ENCODE data around the gene MEGF9. TPM values are rescaled to one million over a fixed set of nuclear protein-coding genes. Genes with fewer than 3 reads are reported as not detected.

Gene MEGF9
- total RNA-seq, 3 donors from 2014 or later, result 22.0 to 30.3 (median 27.2) TPM

DNA sequence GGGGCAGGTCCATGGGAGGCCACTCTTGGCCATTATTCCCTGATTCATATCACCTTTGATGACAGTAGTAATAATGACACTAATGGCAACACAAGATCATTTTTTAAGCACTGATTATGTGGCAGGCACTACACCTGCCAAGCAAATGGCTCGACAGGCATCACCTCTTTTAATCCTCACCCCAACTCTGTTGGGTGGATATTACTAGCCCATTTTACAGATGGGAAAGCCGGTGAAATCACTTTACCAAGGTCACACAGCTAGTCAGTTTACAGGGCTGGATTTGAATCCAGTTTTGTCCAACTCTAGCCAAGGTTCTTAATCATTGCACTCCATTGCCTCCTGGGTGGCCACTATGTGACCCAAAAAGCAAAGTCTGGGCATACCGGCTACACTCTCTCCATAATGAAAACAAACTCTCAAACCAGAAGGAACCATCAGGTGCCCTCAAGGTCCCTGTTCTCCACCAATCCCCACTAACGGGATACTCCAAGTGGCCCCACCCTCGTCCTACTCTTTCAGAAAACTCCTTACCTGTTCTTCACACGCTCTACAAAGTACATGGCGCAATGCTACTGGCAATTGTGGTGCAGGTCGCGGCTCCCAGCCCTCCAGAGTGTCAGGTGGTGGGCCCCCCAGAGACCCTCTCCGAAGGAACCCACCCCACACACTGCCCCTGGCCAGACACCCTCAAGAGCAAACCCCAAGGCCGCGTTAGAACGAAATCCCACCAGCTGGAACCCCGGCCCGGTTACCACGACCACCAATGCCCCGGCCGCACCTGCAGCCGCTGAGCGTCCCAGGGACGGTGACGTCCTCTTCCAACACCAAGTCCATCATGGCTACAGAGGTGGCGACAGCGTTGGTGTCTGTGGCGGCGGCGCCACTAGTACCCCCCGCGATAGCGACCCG lies 134.9 kb downstream of the MEGF9 start:
- intact Hi-C loops (cut with DNase I; ENCODE audit: low total_unique reads), result no loop called here
- TF ChIP-seq, protein P1, sequence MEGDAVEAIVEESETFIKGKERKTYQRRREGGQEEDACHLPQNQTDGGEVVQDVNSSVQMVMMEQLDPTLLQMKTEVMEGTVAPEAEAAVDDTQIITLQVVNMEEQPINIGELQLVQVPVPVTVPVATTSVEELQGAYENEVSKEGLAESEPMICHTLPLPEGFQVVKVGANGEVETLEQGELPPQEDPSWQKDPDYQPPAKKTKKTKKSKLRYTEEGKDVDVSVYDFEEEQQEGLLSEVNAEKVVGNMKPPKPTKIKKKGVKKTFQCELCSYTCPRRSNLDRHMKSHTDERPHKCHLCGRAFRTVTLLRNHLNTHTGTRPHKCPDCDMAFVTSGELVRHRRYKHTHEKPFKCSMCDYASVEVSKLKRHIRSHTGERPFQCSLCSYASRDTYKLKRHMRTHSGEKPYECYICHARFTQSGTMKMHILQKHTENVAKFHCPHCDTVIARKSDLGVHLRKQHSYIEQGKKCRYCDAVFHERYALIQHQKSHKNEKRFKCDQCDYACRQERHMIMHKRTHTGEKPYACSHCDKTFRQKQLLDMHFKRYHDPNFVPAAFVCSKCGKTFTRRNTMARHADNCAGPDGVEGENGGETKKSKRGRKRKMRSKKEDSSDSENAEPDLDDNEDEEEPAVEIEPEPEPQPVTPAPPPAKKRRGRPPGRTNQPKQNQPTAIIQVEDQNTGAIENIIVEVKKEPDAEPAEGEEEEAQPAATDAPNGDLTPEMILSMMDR (IDR thresholded peaks at IDR 0.05), result no peak
- TF ChIP-seq POLR2AphosphoS5 (IDR thresholded peaks at IDR 0.05) (no peak), POLR2A (IDR thresholded peaks at IDR 0.05) (peak; percentile 16)
- peak overlapping the region; percentile 76 to 98 (median 88) for H3K4me3 ChIP-seq
- H3K27ac ChIP-seq, result peak overlapping the region; percentile 81 to 90
- H3K36me3 ChIP-seq, result no peaks in the 10 kb centered on the region
- no peak for DNase-seq (ENCODE audit: low spot score in 2 of 2)
- H3K9me3 ChIP-seq, result no peaks in the 10 kb centered on the region
- H3K4me1 ChIP-seq, result peaks cover 0 to 8% of the 10 kb centered on the region in 2 donors
- H3K27me3 ChIP-seq, result no peaks in the 10 kb centered on the region

GRCh38 chr9:120574473-120574872 lies 139.8 kb downstream of the MEGF9 start:
- no peak for TF ChIP-seq POLR2AphosphoS5 (IDR thresholded peaks at IDR 0.05)
- TF ChIP-seq POLR2A (IDR thresholded peaks at IDR 0.05), result no peak
- TF ChIP-seq, protein P1 (IDR thresholded peaks at IDR 0.05), result no peak
- H3K9me3 ChIP-seq, result no peaks in the 10 kb centered on the region
- intact Hi-C loops (cut with DNase I; ENCODE audit: low total_unique reads), result no loop called here
- no peaks in the 10 kb centered on the region for H3K27me3 ChIP-seq
- no peaks in the 10 kb centered on the region for H3K36me3 ChIP-seq
- peak overlapping the region in 1 of 2 donors; percentile 2 for H3K27ac ChIP-seq
- no peak overlapping the region for H3K4me3 ChIP-seq
- peaks cover 0 to 15% of the 10 kb centered on the region in 2 donors for H3K4me1 ChIP-seq
- DNase-seq (ENCODE audit: low spot score in 2 of 2), result no peak

DNA sequence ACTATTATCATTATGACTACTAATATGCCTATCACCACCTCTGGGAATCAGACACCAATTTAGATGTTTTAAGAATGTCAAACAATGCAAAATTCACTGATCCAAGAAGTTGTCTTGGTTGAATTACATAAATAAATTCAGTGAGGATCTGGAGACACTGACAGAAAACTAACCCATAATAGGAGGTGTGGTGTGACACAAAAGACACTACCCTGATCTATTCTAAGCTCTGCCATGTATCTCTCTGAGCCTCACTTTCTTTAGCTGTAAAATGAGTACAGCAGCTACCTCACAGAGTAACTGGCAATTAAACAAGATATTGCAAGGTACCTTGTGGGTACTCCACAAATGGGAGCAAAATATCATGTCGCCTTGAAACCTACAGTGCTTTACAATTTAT lies 141.8 kb downstream of the MEGF9 start:
- intact Hi-C loops (cut with DNase I; ENCODE audit: low total_unique reads), result no loop called here
- TF ChIP-seq, protein P1 (IDR thresholded peaks at IDR 0.05), result no peak
- no peak for TF ChIP-seq POLR2AphosphoS5 (IDR thresholded peaks at IDR 0.05)
- TF ChIP-seq POLR2A (IDR thresholded peaks at IDR 0.05), result no peak
- Histone ChIP-seq H3K27ac (peak overlapping the region; percentile 73 to 74), H3K27me3 (no peaks in the 10 kb centered on the region), H3K36me3 (no peaks in the 10 kb centered on the region), H3K9me3 (no peaks in the 10 kb centered on the region), H3K4me1 (peaks cover 0 to 6% of the 10 kb centered on the region in 2 donors), H3K4me3 (no peak overlapping the region)
- DNase-seq (ENCODE audit: low spot score in 2 of 2), result no peak

GRCh38 chr9:120571443-120572257 lies 142.6 kb downstream of the MEGF9 start:
- TF ChIP-seq POLR2AphosphoS5 (IDR thresholded peaks at IDR 0.05) (peak in 2 of 3 donors; percentile 59 to 63), POLR2A (IDR thresholded peaks at IDR 0.05) (no peak)
- H3K9me3 ChIP-seq, result no peaks in the 10 kb centered on the region
- DNase-seq (ENCODE audit: low spot score in 2 of 2), result peak; percentile 82 to 83
- peaks cover 0 to 6% of the 10 kb centered on the region in 2 donors for H3K4me1 ChIP-seq
- no peaks in the 10 kb centered on the region for H3K27me3 ChIP-seq
- intact Hi-C loops (cut with DNase I; ENCODE audit: low total_unique reads), result no loop called here
- H3K4me3 ChIP-seq, result no peak overlapping the region
- H3K36me3 ChIP-seq, result peaks cover 4% of the 10 kb centered on the region
- H3K27ac ChIP-seq, result peak overlapping the region; percentile 73 to 74

DNA sequence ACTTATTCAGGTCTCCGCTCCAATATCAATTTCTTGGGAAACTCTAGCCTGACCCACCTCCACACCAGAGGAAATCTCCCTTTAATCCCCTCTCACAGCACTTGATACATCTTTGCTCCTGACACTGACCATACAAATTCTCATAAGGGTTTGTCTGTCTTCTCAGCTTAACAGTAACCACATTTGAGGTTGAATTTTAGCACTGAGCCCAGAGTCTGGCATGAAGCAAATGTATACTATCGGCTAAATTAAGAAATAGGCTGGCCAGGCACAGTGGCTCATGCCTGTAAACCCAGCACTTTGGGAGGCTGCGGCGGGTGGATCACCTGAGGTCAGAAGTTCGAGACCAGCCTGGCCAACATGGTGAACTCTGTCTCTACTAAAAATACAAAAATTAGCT lies 144.0 kb downstream of the MEGF9 start:
- Histone ChIP-seq H3K36me3 (peaks cover 4% of the 10 kb centered on the region), H3K4me3 (no peak overlapping the region), H3K27me3 (no peaks in the 10 kb centered on the region), H3K9me3 (no peaks in the 10 kb centered on the region), H3K4me1 (peaks cover 0 to 6% of the 10 kb centered on the region in 2 donors), H3K27ac (peak overlapping the region; percentile 65 to 73)
- intact Hi-C loops (cut with DNase I; ENCODE audit: low total_unique reads), result no loop called here
- DNase-seq (ENCODE audit: low spot score in 2 of 2), result no peak
- TF ChIP-seq, protein P1 (IDR thresholded peaks at IDR 0.05), result no peak
- TF ChIP-seq POLR2A (IDR thresholded peaks at IDR 0.05) (no peak), POLR2AphosphoS5 (IDR thresholded peaks at IDR 0.05) (no peak)
